ENCODE data around the gene TPRG1.

DNA sequence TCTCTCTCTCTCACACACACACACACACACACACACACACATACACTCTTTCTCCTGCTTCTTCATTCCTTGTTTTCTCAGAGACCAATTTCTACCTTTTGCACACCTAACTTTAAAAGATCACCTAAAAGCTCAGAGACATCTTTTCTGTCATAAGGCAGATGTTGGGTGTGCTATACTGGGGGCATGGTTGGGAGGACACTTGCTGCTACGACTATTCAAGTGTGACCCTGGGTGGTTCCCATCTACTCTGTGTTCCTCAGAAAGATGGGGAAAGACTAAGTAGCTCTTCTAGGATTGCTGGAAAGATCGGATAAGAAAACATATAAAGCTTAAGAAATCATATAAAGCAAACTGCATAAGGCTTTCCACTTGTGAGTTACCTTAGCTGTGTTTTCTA is 33.2 kb downstream of the TPRG1 start:
- TF ChIP-seq POLR2A (IDR thresholded peaks at IDR 0.05) (no peak), POLR2AphosphoS5 (IDR thresholded peaks at IDR 0.05) (no peak)
- TF ChIP-seq, protein P1, sequence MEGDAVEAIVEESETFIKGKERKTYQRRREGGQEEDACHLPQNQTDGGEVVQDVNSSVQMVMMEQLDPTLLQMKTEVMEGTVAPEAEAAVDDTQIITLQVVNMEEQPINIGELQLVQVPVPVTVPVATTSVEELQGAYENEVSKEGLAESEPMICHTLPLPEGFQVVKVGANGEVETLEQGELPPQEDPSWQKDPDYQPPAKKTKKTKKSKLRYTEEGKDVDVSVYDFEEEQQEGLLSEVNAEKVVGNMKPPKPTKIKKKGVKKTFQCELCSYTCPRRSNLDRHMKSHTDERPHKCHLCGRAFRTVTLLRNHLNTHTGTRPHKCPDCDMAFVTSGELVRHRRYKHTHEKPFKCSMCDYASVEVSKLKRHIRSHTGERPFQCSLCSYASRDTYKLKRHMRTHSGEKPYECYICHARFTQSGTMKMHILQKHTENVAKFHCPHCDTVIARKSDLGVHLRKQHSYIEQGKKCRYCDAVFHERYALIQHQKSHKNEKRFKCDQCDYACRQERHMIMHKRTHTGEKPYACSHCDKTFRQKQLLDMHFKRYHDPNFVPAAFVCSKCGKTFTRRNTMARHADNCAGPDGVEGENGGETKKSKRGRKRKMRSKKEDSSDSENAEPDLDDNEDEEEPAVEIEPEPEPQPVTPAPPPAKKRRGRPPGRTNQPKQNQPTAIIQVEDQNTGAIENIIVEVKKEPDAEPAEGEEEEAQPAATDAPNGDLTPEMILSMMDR (IDR thresholded peaks at IDR 0.05): no peak

Data from prostate gland (tissue), 2 donors.